Measurements from ENCODE around the gene SLC8B1.

The SLC8B1 gene

GRCh38 chr12:113266106-113266895 lies 68.6 kb downstream of the SLC8B1 start:
- DNase-seq, result no peak

DNA sequence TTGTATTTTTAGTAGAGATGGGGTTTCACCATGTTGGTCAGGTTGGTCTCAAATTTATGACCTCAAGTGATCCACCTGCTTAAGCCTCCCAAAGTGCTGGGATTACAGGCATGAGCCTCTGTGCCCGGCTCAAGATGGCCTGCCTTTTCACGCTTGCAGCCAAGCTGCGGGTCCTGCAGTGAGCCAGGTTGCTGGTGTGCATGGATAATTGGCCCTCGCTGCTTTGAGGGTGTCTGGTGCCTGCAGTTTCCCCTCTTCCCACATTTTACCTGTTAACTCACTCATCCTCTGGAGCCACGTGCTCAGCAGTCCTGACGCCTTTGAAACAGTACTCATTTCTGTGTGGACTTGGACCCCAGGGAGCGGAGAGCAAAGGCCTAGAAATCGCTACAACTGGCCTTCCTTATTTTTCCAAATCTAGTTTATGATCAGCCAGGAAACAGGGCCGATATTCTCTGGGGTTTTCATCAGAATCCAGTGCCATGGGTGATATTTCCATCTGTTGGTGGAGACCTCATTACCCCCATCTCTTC lies 71.4 kb downstream of the SLC8B1 start:
- DNase-seq, result no peak

DNA sequence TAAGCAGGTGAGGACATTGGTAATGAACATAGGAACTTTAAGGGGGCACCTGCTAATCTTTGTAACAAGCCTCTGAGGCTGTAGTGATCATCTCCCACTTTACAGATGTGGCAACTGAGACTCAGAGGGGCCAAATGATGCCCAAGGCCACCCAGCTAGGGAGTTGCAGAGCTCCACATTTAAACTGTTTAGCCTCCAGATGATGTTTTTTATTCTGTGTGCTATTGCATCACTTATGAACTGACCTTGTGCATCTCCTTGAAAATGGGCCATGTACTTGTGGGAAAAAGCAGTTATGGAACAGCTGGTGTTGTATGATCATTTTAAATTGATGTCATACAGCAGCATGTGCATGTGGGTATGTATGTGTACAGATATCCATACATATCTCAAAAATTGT lies 72.2 kb downstream of the SLC8B1 start:
- no peak for DNase-seq

DNA sequence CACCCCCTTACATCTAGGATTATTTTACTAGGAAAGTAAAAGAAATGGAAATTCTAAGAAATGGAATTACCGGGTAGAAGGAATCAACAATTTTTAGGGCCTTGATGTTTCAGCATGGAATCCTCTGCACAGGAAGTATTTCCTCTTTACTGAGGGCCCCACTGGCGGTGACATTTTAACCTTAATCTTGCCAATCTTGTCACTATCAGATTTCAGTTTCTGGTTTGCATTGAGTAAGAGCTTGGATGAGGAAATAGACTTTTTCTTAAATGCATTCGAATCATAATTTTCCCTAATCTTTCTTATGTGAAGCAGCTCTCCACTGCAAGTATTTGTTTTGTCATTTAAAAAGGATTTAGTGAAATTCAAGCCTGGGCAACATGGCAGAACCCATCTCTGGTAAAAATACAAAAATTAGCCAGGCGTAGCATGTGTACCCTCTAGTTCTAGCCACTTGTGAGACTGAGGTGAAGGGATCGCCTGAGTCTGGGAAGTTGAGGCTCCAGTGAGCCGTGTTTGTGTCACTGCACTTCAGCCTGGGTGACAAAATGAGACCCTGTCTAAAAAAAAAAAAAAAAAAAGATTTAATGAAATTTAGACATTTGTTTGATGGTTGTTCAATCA lies 73.0 kb downstream of the SLC8B1 start:
- no peak for DNase-seq

- DNase-seq, result no peak
Observed at GRCh38 chr12:113260636-113261300, 74.1 kb downstream of the SLC8B1 start.

- DNase-seq, result no peak
Observed at GRCh38 chr12:113260127-113260526, 74.8 kb downstream of the SLC8B1 start.

- no peak for DNase-seq
Observed at GRCh38 chr12:113257564-113257963, 77.3 kb downstream of the SLC8B1 start.

DNA sequence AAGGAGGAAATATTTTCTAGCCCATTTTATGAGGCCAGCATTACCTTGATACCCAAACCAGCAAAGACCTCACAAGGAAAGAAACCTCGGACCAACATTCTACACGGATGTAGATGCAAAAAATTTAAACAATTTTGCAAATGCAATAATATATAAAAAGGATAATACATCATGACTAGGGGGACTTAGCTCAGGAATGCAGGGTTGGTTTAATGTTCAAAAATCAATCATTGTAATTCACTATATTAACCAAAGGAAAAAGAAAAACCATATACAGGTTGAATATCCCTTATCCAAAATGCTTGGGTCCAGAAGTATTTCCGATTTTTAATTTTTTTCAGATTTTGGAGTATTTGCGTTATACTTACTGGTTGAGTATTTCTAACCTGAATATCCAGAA lies 80.6 kb downstream of the SLC8B1 start:
- no peak for DNase-seq

- no peak for DNase-seq
Observed at GRCh38 chr12:113253532-113254285, 81.2 kb downstream of the SLC8B1 start.

DNA sequence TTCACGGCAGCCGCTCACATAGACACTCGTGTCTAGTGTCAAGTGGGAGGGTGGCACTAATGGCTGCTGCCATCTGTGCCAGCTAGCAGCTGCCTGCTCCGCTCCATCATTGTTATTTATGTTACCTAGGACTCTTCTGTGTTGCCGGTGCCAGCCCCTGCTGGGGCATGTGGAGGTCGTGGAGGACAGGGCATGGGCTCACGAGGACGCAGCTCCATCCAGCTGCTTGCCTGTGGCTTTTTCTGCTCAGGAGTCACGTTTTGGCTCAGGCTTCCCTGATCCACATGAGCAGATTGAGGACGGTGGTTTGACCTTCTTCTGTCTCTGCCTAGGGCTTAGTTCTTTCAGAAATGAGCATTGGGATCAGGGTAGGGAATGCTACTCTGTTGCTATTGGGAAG lies 82.4 kb downstream of the SLC8B1 start:
- no peak for DNase-seq

DNA sequence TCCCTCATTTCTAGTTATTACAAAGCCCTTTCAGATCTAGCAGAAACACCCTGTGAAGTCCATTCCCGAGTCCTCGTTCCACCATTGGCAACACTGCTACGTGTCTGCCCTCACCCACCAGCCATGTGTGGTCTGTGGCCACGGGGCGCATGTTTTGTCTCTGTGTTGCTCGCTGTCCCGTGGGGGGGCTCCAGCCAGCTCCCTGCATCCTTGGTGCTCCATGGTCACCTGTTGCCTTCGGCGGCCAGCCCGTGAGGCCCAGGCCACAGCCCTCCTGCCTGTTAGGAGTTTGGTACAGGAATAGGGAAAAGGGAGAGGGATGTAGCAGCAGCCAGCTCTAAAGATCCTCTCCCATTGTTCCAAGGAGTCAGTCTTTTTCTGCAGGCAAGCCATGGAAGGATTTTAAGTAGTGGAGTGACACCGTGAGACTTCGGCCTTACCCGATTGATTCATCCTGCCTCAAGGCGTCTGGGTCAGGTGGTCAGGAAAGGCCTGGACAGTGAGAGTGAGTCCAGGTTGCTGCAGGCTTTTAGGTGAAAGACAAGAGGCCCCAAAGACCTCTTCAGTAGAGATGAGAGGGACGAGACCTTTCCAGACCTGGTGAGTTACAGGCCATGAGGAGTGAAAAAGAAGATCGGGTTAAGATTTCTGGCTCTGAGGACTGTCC lies 83.4 kb downstream of the SLC8B1 start:
- DNase-seq, result no peak

- no peak for DNase-seq
Observed at GRCh38 chr12:113250045-113250444, 84.9 kb downstream of the SLC8B1 start.

GRCh38 chr12:113249546-113249945 lies 85.4 kb downstream of the SLC8B1 start:
- DNase-seq, result no peak

DNA sequence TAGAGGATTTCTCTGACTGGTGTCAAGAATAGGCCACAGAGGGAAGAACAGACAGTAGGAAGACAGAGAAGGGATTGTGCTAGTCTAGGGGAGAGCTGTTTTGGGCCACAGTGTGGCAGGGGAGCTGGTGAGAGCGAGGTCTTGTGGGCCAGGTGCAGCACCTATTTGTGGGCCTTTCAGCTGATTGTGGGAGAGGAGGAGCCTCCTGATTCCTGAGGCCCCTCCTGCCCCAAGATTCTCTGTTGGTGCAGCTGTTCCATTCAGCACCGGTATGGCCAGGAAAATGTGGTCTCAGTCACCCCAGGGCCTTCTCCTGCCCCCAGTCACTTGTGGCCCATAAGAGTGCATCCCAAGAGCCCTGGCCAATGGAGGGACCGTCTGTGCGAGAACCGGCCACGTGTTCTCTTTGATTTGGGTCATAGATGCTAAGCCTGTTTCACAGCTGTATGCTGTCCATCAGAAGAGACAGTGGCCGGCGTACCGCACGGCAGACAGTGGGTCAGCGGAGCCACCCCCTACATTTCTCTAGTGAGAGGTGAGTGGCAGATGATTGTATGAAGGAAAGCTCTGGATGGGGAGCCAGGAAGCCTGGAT lies 86.0 kb downstream of the SLC8B1 start:
- no peak for DNase-seq
